Loucy (cell line): ENCODE results near the gene DDX31.

ENCODE experiments used
- EZH2phosphoT487 ChIP-seq: fragments of 200-600 bp; IDR thresholded peaks from 2 replicates; pipeline ENCODE4 v1.6.1; 2018; ENCODE audit warnings: antibody characterized with exemption, mild to moderate bottlenecking, moderate library complexity, borderline replicate concordance
- TF ChIP-seq, protein P1 (sequence below): fragments of 200-600 bp; sonication (generic); conservative IDR thresholded peaks from 2 replicates; pipeline ENCODE4 v1.5.1; 2014; ENCODE audit warnings: mild to moderate bottlenecking, antibody characterized with exemption, low read length

GRCh38 chr9:132648685-132649084, 21.1 kb downstream of the DDX31 start:
- TF ChIP-seq, protein P1, sequence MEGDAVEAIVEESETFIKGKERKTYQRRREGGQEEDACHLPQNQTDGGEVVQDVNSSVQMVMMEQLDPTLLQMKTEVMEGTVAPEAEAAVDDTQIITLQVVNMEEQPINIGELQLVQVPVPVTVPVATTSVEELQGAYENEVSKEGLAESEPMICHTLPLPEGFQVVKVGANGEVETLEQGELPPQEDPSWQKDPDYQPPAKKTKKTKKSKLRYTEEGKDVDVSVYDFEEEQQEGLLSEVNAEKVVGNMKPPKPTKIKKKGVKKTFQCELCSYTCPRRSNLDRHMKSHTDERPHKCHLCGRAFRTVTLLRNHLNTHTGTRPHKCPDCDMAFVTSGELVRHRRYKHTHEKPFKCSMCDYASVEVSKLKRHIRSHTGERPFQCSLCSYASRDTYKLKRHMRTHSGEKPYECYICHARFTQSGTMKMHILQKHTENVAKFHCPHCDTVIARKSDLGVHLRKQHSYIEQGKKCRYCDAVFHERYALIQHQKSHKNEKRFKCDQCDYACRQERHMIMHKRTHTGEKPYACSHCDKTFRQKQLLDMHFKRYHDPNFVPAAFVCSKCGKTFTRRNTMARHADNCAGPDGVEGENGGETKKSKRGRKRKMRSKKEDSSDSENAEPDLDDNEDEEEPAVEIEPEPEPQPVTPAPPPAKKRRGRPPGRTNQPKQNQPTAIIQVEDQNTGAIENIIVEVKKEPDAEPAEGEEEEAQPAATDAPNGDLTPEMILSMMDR = no peak
- no peak for TF ChIP-seq EZH2phosphoT487
